Breast epithelium (tissue), 3 donors: Measurements from ENCODE around the gene HNF4A.

Experiments used
- CTCF ChIP-seq, 3 donors: fragments of 450-650 bp; IDR thresholded peaks; one replicate each; pipeline ENCODE4 v1.5.1; 2016 to 2017; ENCODE audit warnings: antibody characterized with exemption in 3 of 3, mild to moderate bottlenecking in 3 of 3, moderate library complexity in 3 of 3
- POLR2A ChIP-seq: fragments of 450-650 bp; IDR thresholded peaks from one replicate; pipeline ENCODE4 v1.6.1; 2016; ENCODE audit warnings: antibody characterized with exemption, mild to moderate bottlenecking, moderate library complexity
- POLR2AphosphoS5 ChIP-seq, 3 donors: sonication (generic); formaldehyde crosslinking; IDR thresholded peaks; one replicate each; pipeline ENCODE4 v1.6.1; 2017; ENCODE audit warnings: antibody characterized with exemption in 3 of 3

GRCh38 chr20:44480097-44480496 lies 124.6 kb downstream of the HNF4A start:
- no peak for TF ChIP-seq CTCF (IDR thresholded peaks at IDR 0.05)
- no peak for TF ChIP-seq POLR2AphosphoS5 (IDR thresholded peaks at IDR 0.05)
- TF ChIP-seq POLR2A = no peak
